HepG2 (cell line): ENCODE results near the gene IRF3. TPM values are rescaled to one million over a fixed set of nuclear protein-coding genes. Genes with fewer than 3 reads are reported as not detected.

Experiments
- HDAC2 ChIP-seq: sonication (generic); formaldehyde crosslinking; IDR thresholded peaks from 2 replicates; pipeline ENCODE4 v1.4.0; 2020; ENCODE audit warnings: missing genetic modification reagents
- MAFK ChIP-seq, 2 experiments: IDR thresholded peaks in 1 of 2; conservative IDR thresholded peaks in 1 of 2; 2 replicates each; pipeline ENCODE4 v1.6.1; 2011; ENCODE audit warnings: improper control_type of control experiment in 2 of 2, low read length in 2 of 2
- POLR2AphosphoS2 ChIP-seq: IDR thresholded peaks from 2 replicates; pipeline ENCODE4 v1.6.1; 2011; ENCODE audit warnings: low read depth, low read length, improper control_type of control experiment
- PRPF4 ChIP-seq: fragments of 200-400 bp; formaldehyde crosslinking; IDR thresholded peaks from 2 replicates; pipeline ENCODE4 v1.6.1; 2016; ENCODE audit warnings: low read length, low read depth; ENCODE audit not compliant: poor library complexity, severe bottlenecking
- RAD51 ChIP-seq: fragments of 450-650 bp; IDR thresholded peaks from 2 replicates; pipeline ENCODE4 v1.6.1; 2016; ENCODE audit warnings: borderline replicate concordance
- RFXAP ChIP-seq: sonication (generic); formaldehyde crosslinking; IDR thresholded peaks from 2 replicates; pipeline ENCODE4 v1.4.0; 2020; ENCODE audit warnings: missing genetic modification reagents, borderline replicate concordance
- ZNF34 ChIP-seq: sonication (generic); formaldehyde crosslinking; IDR thresholded peaks from 2 replicates; pipeline ENCODE4 v1.4.0; 2020; ENCODE audit warnings: mild to moderate bottlenecking, missing genetic modification reagents, borderline replicate concordance
- polyA plus RNA-seq, 8 experiments: library from polyadenylated mRNA; depleted of rRNA in 3 of 8; stranded (reverse) in 7 of 8; unstranded in 1 of 8; fragments of >200 nt; fragmentation: Illumina TruSeq in 4 of 8; extraction: Trizol in 4 of 8; gene quantifications; 2 replicates each; pipeline versions ENCODE4 v1.2.1 to v1.2.3, GENCODE V29; 2011 to 2016; ENCODE audit warnings: low read depth in 4 of 8, missing spikeins in 1 of 8, mixed read lengths in 1 of 8; ENCODE audit not compliant: insufficient read depth in 1 of 8
- total RNA-seq, 5 experiments: library from RNA; depleted of rRNA; stranded (reverse); fragments of >200 nt; fragmentation: Illumina TruSeq; extraction: Trizol; gene quantifications; 2 replicates each; pipeline ENCODE4 v1.2.3, GENCODE V29; 2016; ENCODE audit warnings: low read depth in 1 of 5
- TF ChIP-seq, protein P1 (sequence below): sonication (generic); formaldehyde crosslinking; IDR thresholded peaks from 2 replicates; pipeline ENCODE4 v1.4.0; 2020; ENCODE audit warnings: mild to moderate bottlenecking, missing genetic modification reagents
- TF ChIP-seq, protein P2 (sequence below): sonication (generic); formaldehyde crosslinking; IDR thresholded peaks from 2 replicates; pipeline ENCODE4 v1.4.0; 2020; ENCODE audit warnings: missing genetic modification reagents
- TF ChIP-seq, protein P3 (sequence below), 2 experiments: IDR thresholded peaks; 2 replicates each; pipeline ENCODE4 v1.6.1; 2011 to 2012; ENCODE audit warnings: low read length in 2 of 2, borderline replicate concordance in 1 of 2, low read depth in 1 of 2, mild to moderate bottlenecking in 1 of 2, moderate library complexity in 1 of 2

IRF3 gene
- total and polyA plus RNA-seq, 2 of the 13 experiments (the other 11 are each of a cell fraction or from before 2014, with no cell fraction given) = 61.9 to 65.5 TPM

DNA sequence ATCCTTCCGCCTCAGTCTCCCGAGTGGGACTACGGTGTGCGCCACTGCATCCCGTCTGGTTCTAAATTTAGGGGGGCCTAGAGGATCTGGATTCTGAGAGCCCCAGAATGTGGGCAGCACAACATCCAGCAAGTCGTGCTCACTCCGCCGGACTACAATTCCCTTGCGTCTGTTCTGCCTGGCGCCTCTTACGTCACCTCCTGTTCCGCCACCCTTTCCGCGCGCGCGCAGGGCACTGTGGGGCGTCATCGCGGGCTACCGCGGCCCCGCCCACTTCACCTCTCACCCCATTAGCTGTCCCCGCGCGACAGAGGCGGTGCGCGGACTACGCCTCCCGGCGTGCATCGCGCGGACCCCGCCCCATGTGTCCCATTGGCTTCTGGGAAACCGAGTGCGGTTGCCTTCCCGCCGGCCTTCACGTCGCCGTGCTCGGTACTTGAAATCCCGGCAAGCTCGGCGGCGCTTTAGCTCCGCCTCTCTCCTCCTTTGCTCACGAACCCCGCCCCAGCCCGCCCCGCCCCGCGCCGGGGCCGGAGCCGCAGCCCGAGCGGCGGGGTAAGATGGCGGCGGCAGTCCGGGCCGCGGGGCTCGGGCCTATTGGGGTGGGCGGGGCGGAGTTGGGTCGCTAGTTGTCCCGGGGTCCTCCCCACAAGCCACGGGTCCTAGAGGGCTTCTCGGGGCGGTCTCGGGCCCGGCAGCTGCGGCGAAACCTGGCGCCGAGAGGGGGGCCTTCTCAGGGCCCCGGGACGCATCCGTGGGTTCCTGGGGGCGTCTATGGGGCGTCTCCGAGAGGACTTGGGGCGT, 23.8 kb downstream of the IRF3 start, which contains the start of gene SCAF1 (continued):
- TF ChIP-seq, protein P1, sequence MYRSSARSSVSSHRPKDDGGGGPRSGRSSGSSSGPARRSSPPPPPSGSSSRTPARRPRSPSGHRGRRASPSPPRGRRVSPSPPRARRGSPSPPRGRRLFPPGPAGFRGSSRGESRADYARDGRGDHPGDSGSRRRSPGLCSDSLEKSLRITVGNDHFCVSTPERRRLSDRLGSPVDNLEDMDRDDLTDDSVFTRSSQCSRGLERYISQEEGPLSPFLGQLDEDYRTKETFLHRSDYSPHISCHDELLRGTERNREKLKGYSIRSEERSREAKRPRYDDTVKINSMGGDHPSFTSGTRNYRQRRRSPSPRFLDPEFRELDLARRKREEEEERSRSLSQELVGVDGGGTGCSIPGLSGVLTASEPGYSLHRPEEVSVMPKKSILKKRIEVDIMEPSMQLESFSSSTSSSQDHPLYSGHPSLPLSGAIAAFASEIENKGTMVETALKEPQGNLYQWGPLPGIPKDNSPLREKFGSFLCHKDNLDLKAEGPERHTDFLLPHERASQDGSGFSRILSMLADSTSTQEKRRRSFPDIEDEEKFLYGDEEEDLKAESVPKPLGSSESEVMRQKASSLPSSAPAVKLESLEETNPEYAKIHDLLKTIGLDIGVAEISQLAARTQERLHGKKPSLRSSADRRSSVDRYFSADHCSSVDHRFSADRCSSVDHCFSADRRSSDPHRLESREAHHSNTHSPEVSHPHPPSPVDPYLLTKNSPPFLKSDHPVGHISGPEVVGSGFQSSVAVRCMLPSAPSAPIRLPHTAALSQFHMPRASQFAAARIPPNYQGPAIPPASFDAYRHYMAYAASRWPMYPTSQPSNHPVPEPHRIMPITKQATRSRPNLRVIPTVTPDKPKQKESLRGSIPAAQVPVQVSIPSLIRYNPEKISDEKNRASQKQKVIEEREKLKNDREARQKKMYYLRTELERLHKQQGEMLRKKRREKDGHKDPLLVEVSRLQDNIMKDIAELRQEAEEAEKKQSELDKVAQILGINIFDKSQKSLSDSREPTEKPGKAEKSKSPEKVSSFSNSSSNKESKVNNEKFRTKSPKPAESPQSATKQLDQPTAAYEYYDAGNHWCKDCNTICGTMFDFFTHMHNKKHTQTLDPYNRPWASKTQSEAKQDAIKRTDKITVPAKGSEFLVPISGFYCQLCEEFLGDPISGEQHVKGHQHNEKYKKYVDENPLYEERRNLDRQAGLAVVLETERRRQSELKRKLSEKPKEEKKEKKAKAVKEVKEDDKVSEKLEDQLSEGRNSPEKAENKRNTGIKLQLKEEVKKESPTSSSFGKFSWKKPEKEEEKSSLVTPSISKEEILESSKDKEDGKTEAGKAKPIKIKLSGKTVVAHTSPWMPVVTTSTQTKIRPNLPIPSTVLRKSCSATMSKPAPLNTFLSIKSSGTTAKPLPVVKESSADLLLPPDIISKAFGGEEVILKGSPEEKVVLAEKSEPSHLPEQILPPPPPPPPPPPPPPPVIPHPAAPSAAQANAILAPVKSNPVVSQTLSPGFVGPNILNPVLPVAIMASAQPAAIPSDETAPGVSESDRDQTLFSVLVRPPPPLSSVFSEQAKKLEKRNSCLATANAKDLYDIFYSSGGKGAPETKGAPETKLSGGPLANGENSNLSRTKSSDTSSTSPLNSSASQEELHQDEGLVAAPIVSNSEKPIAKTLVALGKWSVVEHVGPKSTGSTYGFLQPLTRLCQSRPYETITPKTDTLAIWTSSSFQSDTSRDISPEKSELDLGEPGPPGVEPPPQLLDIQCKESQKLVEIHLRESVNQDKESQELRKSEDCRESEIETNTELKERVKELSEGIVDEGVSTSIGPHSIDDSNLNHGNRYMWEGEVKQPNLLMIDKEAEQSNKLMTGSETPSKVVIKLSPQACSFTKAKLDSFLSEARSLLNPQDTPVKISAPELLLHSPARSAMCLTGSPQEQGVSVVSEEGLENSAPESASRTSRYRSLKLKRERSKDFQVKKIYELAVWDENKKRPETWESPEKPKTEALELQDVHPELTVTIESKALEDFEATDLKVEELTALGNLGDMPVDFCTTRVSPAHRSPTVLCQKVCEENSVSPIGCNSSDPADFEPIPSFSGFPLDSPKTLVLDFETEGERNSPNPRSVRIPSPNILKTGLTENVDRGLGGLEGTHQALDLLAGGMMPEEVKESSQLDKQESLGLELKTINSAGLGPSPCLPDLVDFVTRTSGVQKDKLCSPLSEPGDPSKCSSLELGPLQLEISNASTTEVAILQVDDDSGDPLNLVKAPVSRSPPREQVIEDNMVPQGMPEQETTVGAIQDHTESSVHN = peak; percentile 42; the same call in 1 of the 2 replicates
- peak; percentile 57; the same call in 1 of the 2 replicates for TF ChIP-seq HDAC2
- no peak for TF ChIP-seq RAD51
- TF ChIP-seq POLR2AphosphoS2 = peak; percentile 79; the same call in 1 of the 2 replicates
- TF ChIP-seq, protein P2, sequence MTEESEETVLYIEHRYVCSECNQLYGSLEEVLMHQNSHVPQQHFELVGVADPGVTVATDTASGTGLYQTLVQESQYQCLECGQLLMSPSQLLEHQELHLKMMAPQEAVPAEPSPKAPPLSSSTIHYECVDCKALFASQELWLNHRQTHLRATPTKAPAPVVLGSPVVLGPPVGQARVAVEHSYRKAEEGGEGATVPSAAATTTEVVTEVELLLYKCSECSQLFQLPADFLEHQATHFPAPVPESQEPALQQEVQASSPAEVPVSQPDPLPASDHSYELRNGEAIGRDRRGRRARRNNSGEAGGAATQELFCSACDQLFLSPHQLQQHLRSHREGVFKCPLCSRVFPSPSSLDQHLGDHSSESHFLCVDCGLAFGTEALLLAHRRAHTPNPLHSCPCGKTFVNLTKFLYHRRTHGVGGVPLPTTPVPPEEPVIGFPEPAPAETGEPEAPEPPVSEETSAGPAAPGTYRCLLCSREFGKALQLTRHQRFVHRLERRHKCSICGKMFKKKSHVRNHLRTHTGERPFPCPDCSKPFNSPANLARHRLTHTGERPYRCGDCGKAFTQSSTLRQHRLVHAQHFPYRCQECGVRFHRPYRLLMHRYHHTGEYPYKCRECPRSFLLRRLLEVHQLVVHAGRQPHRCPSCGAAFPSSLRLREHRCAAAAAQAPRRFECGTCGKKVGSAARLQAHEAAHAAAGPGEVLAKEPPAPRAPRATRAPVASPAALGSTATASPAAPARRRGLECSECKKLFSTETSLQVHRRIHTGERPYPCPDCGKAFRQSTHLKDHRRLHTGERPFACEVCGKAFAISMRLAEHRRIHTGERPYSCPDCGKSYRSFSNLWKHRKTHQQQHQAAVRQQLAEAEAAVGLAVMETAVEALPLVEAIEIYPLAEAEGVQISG (CRISPR knock-in tag) = peak; percentile 92
- TF ChIP-seq RFXAP (CRISPR knock-in tag) = no peak; the same call in 1 of the 2 replicates
- TF ChIP-seq MAFK (conservative IDR thresholded peaks at IDR 0.05 in 1 of 2, IDR thresholded peaks at IDR 0.05 in 1 of 2; ENCODE audit: low read length in 2 of 2) = no peak
- TF ChIP-seq ZNF34 (CRISPR knock-in tag) = no peak
- TF ChIP-seq, protein P3, sequence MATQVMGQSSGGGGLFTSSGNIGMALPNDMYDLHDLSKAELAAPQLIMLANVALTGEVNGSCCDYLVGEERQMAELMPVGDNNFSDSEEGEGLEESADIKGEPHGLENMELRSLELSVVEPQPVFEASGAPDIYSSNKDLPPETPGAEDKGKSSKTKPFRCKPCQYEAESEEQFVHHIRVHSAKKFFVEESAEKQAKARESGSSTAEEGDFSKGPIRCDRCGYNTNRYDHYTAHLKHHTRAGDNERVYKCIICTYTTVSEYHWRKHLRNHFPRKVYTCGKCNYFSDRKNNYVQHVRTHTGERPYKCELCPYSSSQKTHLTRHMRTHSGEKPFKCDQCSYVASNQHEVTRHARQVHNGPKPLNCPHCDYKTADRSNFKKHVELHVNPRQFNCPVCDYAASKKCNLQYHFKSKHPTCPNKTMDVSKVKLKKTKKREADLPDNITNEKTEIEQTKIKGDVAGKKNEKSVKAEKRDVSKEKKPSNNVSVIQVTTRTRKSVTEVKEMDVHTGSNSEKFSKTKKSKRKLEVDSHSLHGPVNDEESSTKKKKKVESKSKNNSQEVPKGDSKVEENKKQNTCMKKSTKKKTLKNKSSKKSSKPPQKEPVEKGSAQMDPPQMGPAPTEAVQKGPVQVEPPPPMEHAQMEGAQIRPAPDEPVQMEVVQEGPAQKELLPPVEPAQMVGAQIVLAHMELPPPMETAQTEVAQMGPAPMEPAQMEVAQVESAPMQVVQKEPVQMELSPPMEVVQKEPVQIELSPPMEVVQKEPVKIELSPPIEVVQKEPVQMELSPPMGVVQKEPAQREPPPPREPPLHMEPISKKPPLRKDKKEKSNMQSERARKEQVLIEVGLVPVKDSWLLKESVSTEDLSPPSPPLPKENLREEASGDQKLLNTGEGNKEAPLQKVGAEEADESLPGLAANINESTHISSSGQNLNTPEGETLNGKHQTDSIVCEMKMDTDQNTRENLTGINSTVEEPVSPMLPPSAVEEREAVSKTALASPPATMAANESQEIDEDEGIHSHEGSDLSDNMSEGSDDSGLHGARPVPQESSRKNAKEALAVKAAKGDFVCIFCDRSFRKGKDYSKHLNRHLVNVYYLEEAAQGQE (IDR thresholded peaks at IDR 0.05; ENCODE audit: borderline replicate concordance in 1 of 2, low read depth in 1 of 2, low read length in 2 of 2) = no peak
- TF ChIP-seq PRPF4 = no peak
